ENCODE measurements around the gene ARHGAP32.

ARHGAP32 gene

GRCh38 chr11:129117595-129118350, 74.4 kb downstream of the ARHGAP32 start:
- no peak for DNase-seq (ENCODE audit: low read depth, low spot score)

- no peak for DNase-seq (ENCODE audit: low read depth, low spot score)
These were observed 76.2 kb downstream of the ARHGAP32 start for GRCh38 chr11:129115652-129116586.

GRCh38 chr11:129109701-129110100, 82.4 kb downstream of the ARHGAP32 start:
- no peak for DNase-seq (ENCODE audit: low read depth, low spot score)

GRCh38 chr11:129106788-129107187, 85.3 kb downstream of the ARHGAP32 start:
- no peak for DNase-seq (ENCODE audit: low read depth, low spot score)

GRCh38 chr11:129102756-129103155, 89.4 kb downstream of the ARHGAP32 start:
- DNase-seq (ENCODE audit: low read depth, low spot score), result no peak

GRCh38 chr11:129102225-129102624, 89.9 kb downstream of the ARHGAP32 start:
- DNase-seq (ENCODE audit: low read depth, low spot score), result no peak

GRCh38 chr11:129093283-129093682, 98.8 kb downstream of the ARHGAP32 start:
- DNase-seq (ENCODE audit: low read depth, low spot score), result no peak

GRCh38 chr11:129090056-129090455, 102.1 kb downstream of the ARHGAP32 start:
- no peak for DNase-seq (ENCODE audit: low read depth, low spot score)

GRCh38 chr11:129089279-129089678, 102.8 kb downstream of the ARHGAP32 start:
- no peak for DNase-seq (ENCODE audit: low read depth, low spot score)

GRCh38 chr11:129086976-129087375, 105.1 kb downstream of the ARHGAP32 start:
- no peak for DNase-seq (ENCODE audit: low read depth, low spot score)

- no peak for DNase-seq (ENCODE audit: low read depth, low spot score)
These were observed 114.9 kb downstream of the ARHGAP32 start for GRCh38 chr11:129077191-129077590.

- no peak for DNase-seq (ENCODE audit: low read depth, low spot score)
These were observed 116.4 kb downstream of the ARHGAP32 start for GRCh38 chr11:129075757-129076156.

GRCh38 chr11:129067454-129067853, 124.7 kb downstream of the ARHGAP32 start:
- no peak for DNase-seq (ENCODE audit: low read depth, low spot score)

GRCh38 chr11:129066229-129066628, 125.9 kb downstream of the ARHGAP32 start:
- no peak for DNase-seq (ENCODE audit: low read depth, low spot score)

- DNase-seq (ENCODE audit: low read depth, low spot score), result no peak
These were observed 129.0 kb downstream of the ARHGAP32 start for GRCh38 chr11:129063118-129063517.

- no peak for DNase-seq (ENCODE audit: low read depth, low spot score)
These were observed 130.5 kb downstream of the ARHGAP32 start for GRCh38 chr11:129061492-129062230.

- DNase-seq (ENCODE audit: low read depth, low spot score), result no peak
These were observed 135.2 kb downstream of the ARHGAP32 start for GRCh38 chr11:129056916-129057315.

GRCh38 chr11:129055196-129055595, 136.9 kb downstream of the ARHGAP32 start:
- DNase-seq (ENCODE audit: low read depth, low spot score), result no peak

GRCh38 chr11:129048911-129049310, 143.2 kb downstream of the ARHGAP32 start:
- DNase-seq (ENCODE audit: low read depth, low spot score), result no peak

GRCh38 chr11:129045150-129045549, 147.0 kb downstream of the ARHGAP32 start:
- no peak for DNase-seq (ENCODE audit: low read depth, low spot score)

GRCh38 chr11:129042503-129042902, 149.6 kb downstream of the ARHGAP32 start:
- DNase-seq (ENCODE audit: low read depth, low spot score), result no peak

GRCh38 chr11:129041611-129042018, 150.5 kb downstream of the ARHGAP32 start:
- no peak for DNase-seq (ENCODE audit: low read depth, low spot score)
